WERI-Rb-1 (cell line): ENCODE results near the gene MANF.

Experiments
- DNase-seq: peaks from one replicate; pipeline ENCODE4 v3.0.0-alpha.2; 2020
- H3K27ac ChIP-seq: fragments of 250-450 bp; sonication (Bioruptor Pico); 2 replicates; pipeline ENCODE4 v1.5.1; 2020; ENCODE audit warnings: mild to moderate bottlenecking, moderate library complexity
- H3K27me3 ChIP-seq: fragments of 250-450 bp; sonication (Bioruptor Pico); 2 replicates; pipeline ENCODE4 v1.5.1; 2021; ENCODE audit warnings: mild to moderate bottlenecking, low read depth, moderate library complexity; ENCODE audit not compliant: insufficient read depth, severe bottlenecking
- H3K36me3 ChIP-seq: fragments of 250-450 bp; sonication (Bioruptor Pico); 2 replicates; pipeline ENCODE4 v1.5.1; 2020; ENCODE audit warnings: mild to moderate bottlenecking, moderate library complexity
- H3K4me3 ChIP-seq: 2 replicates; pipeline ENCODE4 v1.5.1; 2011; ENCODE audit warnings: low read depth, mild to moderate bottlenecking, control low read depth, low read length
- H3K9me3 ChIP-seq: fragments of 250-450 bp; sonication (Bioruptor Pico); 2 replicates; pipeline ENCODE4 v1.5.1; 2021; ENCODE audit warnings: mild to moderate bottlenecking, moderate library complexity; ENCODE audit not compliant: severe bottlenecking
- CTCF ChIP-seq: IDR thresholded peaks from 2 replicates; pipeline ENCODE4 v1.5.1; 2011; ENCODE audit warnings: low read depth, mild to moderate bottlenecking, control low read depth, inconsistent platforms, low read length

The MANF gene

GRCh38 chr3:51379746-51380455 lies 5.2 kb upstream of the MANF start:
- TF ChIP-seq CTCF, result no peak
- no peaks in the 10 kb centered on the region for H3K9me3 ChIP-seq
- H3K4me3 ChIP-seq, result no peak overlapping the region
- DNase-seq, result no peak
- no peaks in the 10 kb centered on the region for H3K27me3 ChIP-seq
- no peak overlapping the region for H3K27ac ChIP-seq
- peaks cover 6% of the 10 kb centered on the region for H3K36me3 ChIP-seq

- Histone ChIP-seq H3K9me3 (no peaks in the 10 kb centered on the region), H3K27ac (no peak overlapping the region), H3K4me3 (no peak overlapping the region), H3K27me3 (no peaks in the 10 kb centered on the region), H3K36me3 (peaks cover 8% of the 10 kb centered on the region)
- TF ChIP-seq CTCF, result no peak
- DNase-seq, result no peak
Measured at GRCh38 chr3:51380601-51381332, 4.3 kb upstream of the MANF start.

- no peak for TF ChIP-seq CTCF
- Histone ChIP-seq H3K36me3 (peaks cover 12% of the 10 kb centered on the region), H3K27me3 (no peaks in the 10 kb centered on the region), H3K27ac (no peak overlapping the region), H3K9me3 (no peaks in the 10 kb centered on the region), H3K4me3 (no peak overlapping the region)
- DNase-seq, result no peak
Measured at GRCh38 chr3:51381333-51381705, 3.8 kb upstream of the MANF start.

- peak overlapping the region; percentile 99 for H3K27ac ChIP-seq
Measured at GRCh38 chr3:51382076-51382745, 2.9 kb upstream of the MANF start.

GRCh38 chr3:51382947-51383578 lies 2.0 kb upstream of the MANF start:
- H3K36me3 ChIP-seq, result peaks cover 30% of the 10 kb centered on the region
- H3K27ac ChIP-seq, result peak overlapping the region; percentile 99
- no peak overlapping the region for H3K4me3 ChIP-seq
- DNase-seq, result peak; percentile 58
- H3K9me3 ChIP-seq, result no peaks in the 10 kb centered on the region
- TF ChIP-seq CTCF, result no peak
- no peaks in the 10 kb centered on the region for H3K27me3 ChIP-seq

More at GRCh38 chr3:51382076-51382745, 2.9 kb upstream of the MANF start:
- no peak for TF ChIP-seq CTCF
- no peaks in the 10 kb centered on the region for H3K27me3 ChIP-seq
- H3K9me3 ChIP-seq, result no peaks in the 10 kb centered on the region
- no peak overlapping the region for H3K4me3 ChIP-seq
- no peak for DNase-seq
- H3K36me3 ChIP-seq, result peaks cover 21% of the 10 kb centered on the region
